Suppressor macrophage (primary cell): Measurements from ENCODE around the gene PPL.

Source experiments
- DNase-seq, 4 experiments: peaks; one replicate each; pipeline ENCODE4 v3.0.0-alpha.2; 2020 to 2022

The PPL gene

DNA sequence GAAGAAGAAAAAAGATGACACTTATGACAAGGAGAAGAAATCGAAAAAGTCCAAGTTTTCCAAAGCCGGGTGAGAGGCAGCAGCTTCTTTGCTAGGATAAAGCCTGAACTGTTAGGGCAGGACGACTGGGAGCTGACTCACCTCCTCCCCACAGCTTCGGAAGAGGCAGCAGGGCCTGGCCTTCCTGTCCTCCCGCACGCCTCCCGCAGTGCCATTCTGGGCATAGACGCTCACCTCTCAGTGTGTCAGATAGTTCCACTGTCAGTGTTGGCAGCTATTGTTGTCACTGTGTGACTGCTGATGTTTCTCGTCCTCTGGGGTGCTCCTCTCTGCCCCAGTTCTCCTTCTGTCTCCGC lies 77.1 kb downstream of the PPL start:
- DNase-seq: no peak

DNA sequence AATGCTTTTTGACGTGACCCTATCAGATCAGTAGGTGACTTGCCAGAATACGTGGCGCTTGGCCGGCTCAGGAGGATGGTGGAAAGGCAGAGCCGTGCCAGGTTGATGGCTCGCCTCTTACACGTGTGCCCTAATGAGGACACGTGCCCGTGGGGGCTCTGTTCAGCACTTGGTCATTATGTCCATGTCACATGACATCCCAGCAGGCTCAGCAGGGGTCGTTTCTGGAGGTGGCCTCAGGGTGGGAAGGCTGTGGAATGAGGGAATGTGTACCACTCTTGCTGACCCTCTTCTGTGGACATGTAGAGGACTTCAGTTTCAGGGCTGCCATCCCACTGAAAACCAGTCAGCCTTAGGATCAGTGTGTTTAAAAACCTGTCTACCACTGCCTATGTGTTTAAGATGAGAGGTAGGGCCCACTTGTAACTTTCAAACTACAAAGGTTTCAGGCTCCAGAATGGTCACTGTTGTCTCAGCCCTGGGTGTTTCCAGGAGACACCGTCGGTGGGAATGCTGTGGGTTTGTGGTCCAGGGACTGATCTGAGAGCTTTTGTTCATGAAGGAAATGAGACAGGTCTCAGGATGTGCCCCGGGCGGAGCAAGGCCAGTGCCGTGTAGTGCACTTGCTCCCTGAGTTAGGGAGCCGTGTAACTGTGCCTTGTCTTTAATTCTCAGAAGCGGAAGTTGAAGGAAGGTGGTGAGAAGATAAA lies 77.6 kb downstream of the PPL start:
- DNase-seq: no peak

DNA sequence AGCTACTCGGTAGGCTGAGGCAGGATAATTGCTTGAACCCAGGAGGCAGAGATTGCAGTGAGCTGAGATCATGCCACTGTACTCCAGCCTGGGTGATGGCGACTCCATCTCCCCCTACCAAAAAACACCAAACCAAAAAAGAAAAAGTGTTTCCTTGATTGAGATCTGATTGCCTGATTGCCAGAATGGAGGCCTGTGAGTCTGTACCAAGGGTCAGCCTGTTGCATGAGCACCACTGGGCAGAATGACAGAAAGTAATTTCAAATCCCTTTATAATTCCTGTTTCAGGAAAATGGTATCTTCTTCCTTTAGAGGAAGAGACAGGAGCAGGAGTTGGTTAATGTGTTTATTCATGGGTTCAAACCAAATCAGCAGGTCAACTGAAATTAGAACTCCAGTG lies 81.1 kb downstream of the PPL start:
- DNase-seq: no peak

DNA sequence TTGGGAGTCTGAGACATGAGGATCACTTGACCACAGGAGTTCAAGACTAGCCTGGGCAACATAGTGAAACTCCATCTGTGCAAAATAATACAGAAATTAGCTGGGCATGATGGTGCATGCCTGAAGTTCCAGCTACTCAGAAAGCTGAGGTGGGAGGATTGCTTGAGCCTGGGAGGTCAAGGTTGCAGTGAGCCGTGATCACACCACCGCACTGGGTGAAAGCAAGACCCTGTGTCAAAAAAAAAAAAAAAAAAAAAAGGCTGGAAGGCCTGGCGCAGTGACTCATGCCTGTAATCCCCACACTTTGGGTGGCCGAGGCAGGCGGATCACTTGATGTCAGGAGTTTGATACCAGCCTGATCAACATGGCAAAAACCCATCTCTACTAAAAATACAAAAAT lies 81.6 kb downstream of the PPL start:
- DNase-seq: no peak

DNA sequence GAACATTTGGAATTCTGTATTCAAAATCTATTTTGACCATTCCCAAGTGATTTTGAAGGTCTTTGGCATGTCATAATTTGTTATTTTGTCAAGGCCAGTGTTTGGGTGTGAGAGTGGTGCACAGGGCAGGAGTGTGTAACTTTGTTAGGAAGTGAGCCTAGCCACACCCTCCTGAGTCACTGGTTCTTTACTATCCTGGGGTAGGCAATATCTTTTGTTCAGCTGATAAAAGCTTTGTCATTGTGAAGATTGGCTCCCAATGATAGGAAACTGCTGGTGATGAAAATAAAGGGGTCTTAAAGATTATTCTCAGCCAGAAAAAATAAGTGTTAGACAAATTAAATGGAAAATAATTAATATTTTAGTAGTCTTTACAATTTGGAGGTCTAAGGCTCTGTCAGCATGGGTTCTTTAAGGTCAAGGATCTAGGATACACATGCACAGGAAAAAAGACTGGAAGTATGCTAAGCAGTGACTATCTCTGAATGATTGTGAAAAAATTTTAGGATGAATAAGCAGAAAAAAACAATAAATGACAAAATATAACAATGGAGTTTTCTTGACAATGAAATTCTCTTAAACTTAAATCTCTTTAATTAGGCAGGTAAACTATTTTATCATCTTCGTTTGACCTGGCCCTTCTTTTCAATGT lies 84.6 kb downstream of the PPL start:
- peak; percentile 11 to 43 (median 36) for DNase-seq

DNA sequence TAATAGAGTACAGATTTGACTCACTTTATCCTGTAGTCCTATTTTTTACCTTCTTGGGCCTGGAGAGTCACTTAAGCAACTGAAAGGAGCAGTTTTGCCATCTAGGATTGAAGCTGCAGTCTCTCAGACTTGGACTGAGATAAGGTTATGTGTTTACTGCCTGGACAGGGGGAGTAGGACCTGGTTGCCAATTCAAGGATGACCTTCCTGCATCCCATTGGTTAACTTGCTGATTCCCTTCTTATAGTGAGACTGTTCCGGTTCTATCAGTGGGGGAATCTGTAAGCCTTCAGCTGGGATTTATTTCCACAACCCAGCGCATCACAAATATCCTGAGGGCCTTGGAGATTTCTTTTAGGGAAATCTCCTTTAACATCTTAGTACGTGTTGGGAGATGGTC lies 86.7 kb downstream of the PPL start:
- DNase-seq: no peak

DNA sequence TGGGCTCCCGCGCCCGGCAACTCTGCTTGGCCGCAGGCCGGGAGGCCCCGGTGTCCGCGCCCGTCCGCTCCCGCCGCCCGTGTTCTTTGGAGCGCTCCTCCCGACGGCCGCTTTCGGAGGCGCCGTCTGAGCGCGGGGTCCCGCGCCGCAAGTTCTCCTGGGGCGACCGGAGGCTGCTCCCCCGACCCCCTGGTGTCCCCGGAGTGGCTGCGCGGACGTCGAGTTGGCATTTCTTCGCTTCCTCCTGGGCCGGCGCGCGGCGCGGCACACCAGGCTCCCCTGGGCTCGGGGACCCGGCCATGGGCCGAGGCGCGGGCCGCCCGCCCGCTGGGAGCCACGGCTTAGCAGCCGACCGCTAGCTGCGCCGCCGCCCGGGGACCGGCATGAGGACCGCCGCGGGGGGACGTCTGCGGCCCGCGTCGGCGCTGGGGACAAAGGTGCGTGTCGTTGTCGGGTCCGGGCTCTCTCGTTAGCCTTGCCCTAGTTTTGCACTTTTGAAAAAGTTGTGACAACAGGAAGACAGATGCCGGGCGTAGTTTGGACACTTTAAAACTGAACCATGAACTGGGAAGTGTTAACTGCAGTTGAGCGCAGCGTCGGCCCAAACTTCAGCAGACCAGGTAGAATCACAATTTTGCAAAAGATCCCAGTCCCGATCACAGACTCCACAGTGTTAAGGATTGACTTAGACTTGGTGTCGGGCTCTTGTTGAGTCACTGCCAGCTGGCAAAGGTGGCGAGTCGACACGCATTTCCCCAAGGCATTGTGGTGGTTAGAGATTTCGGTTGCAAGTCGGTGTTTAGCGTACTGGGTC lies 89.0 kb downstream of the PPL start:
- DNase-seq: peak; percentile 42 to 73 (median 52)

DNA sequence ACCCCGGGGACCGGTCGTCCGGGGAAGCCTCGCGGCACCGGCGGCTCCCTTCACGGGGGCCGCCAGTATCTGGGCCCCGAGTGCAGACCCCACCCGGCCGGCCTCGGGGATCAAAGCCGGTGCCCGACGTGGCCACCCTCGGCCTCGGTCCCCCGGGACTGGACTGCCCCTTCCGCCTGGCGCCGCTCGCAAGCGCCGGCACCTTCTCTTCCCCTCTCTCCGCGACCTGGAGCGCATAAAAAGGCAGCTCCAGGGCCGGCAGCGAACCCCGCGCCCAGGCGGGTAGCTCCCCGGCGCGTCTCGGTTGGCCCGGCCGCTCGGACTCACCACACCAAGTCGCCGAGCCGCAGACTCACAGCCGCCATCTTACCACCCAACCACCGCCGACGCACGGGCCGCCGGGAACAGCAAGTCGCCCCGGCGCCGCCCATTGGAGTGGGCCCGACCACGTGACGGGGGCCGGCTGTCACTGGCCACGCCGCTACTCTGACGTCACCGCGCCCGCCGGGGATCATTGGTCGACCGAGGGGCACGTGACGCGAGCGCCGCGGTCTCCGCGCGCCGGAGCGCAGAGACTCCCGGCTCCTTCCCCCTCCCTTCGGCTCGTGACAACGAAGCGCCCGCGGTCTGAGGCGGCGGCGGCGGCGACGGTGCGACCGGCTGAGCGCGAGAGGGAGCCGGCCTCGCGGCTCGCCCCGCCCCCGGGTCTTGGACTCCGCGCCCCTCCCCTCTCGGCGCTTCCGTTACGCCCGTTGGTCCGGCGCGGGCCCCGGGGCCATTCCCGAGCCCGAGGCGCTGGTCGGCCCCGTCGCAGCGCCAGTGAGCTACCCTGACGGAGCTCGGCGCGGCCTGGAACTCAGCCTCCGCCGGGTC lies 89.8 kb downstream of the PPL start, which contains the start of the genes GLYR1 and UBN1:
TSS of gene GLYR1 (minus strand) at position 388 of the 873 bp plus-strand sequence. CDS start at position 365, 23 bp downstream.
TSS of gene UBN1 (plus strand) at position 581 of the 873 bp plus-strand sequence. CDS start 5,437 bp downstream, outside the sequence.
- peak; percentile 99 to 100 (median 100) for DNase-seq

DNA sequence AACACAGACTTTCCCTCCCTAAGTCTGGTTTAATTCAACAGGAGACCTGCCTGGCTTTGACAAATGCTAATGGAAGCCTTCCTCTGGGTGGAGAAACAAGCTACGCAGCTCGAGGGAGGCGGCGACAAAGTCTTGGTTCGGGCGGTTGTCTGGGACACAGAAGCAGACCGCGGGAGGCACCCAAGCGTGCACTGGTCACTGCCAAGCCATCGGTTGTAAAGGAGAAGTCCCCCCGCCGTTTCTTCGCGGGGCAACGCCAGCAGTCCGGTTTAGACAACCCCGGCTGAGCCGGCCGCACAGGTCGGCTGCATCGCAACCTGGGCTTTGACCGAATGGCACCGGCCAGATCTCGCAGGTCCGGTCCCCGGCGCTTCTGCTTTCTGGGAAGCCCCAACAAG lies 90.4 kb downstream of the PPL start:
- peak; percentile 79 to 87 (median 81) for DNase-seq

DNA sequence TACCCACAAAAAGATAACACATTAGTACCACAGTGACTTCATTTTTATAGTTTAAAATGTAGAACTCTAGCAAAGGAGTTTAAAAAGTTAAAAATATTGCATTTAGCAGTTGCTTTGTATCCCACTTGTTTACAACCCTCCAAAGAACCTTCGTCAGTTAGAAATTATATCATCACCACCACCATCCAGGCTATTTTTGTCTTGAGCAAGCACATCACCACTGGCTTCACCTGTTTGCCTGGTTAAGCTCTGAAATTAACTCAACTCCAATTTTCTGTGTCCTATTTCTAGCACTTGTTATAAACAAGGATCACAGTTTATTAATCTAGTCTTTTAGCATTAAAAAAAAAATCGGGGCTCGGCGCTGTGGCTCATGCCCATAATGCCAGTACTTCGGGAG lies 96.0 kb downstream of the PPL start:
- DNase-seq: no peak

DNA sequence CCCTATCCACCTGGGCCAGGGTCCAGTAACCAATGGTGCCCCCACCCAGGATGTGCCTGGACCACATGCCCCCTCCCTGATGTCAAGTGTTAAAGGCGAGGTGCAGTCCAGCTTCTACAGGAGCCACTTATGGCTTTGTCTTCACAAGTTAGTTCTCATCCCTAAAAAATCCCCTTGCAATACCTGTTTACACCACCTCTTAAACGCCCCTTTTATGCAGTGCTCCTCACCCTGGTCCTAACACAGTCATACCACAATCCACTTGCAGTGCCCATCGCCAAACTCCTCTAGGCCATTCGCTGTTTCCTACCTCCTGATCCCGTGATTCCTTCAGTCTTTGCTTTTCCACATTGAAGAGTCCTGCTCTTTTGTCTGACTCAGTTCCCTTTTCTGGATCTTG lies 97.0 kb downstream of the PPL start:
- no peak for DNase-seq

DNA sequence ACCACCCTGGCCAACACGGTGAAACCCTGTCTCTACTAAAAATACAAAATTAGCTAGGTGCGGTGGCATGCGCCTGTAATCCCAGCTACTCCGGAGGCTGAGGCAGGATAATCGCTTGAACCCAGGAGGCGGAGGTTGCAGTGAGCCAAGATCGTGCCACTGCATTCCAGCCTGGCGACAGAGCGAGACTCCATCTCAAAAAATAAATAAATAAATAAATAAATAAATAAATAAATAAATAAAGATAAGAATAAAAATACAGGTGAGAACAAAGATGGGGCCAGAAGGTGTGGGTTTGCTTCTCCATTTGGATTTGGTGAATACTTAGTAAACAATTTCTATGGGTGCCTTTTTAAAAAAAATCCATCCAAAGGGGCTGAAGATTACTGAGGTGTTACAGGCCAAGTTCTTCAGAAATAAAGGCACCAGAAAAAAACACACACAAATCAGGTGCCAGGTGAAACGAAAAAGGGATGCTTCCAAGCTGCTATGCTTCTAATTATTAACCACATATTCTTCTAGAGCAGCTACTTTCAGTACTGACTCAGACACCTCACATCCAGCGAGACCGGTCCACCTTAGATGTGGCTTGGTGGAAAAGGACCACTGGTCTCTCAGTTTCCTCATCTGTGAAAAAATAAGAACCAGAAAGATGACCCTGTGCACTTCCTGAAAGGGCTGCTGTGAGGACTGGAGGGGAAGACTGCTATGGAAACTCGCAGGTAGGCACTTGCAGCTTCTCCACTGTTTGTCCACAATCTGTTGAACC lies 99.0 kb downstream of the PPL start:
- no peak for DNase-seq

DNA sequence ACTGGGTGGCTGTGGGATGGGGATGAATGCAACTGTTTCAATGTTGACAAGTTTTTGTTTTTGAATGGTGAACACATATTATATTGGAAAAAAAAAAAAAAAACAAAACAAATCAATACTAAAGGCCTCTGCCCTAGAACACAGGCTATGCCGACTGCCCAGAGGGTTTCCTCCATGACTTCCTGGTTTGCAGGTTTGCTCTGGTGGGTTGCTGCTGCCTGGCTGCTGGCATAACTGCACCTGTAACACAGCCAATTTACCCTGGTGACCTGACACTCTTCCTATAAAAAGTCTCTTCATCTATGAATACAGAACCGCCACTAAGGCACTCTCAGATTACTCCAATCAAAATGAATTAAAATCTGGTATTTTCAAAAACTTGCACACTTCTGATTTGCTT lies 100.2 kb downstream of the PPL start:
- DNase-seq: no peak

DNA sequence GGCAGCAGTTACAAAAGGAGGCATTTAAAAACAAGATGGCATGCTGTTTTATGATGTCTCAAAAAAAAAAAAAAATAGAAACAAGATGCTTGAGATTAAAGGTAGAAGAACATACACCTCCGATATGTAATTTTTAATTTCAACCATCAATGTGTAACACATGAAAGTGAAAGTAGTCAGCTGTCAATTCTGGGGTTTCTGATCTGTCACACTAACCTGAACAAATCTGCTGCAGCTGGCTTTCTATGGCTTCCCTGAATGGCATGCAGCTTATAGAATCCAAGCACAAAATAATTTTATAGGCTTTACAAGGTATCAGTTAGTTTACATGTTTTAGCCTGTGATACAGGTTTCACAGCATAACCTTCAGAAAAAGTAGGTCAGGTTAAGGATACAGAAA lies 103.4 kb downstream of the PPL start:
- no peak for DNase-seq

DNA sequence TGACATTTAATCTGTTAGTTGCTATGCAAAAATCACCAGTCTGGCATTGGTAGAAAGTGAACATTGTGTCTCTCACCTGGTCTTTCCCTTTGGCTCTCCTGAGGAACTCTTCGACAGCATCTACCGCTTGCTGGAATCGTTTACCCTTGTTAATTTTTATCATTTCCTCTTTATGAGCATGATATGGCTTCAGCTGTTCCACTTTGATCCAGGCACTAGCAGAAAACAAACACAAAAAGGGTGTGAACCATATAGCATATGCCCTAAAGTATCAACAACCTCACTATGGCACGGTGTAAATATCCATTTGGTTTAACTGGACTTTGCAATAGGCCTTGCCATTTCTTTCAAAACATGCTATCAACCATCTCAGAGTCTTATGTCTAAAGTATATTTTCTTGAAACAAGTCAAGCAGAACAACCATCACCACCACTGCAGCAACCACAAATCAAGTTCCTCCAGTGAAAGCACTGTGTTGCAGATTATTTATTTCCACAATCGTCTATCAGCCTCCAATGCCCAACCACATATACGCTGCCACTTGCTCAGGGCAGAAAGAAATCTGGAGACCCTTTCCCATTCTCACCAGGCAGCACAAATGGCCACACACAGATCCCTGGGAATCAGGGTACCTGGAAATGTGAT lies 104.1 kb downstream of the PPL start:
- no peak for DNase-seq
